HG03159 (cell line): ENCODE measurements around the gene ACTL8.

ENCODE experiments used
- ATAC-seq: cut with Tn5 transposase; IDR thresholded peaks from one replicate; pipeline ENCODE4 v1.9.1; 2021; ENCODE audit warnings: mild to moderate bottlenecking, moderate library complexity; ENCODE audit not compliant: unreplicated experiment

The ACTL8 gene

GRCh38 chr1:17755120-17755519 is at the start of gene ACTL8:
Gene ACTL8 (plus strand): TSS chr1:17755333. CDS start chr1:17823009, 67,676 bp downstream.
- ATAC-seq, result no peak

GRCh38 chr1:17706445-17706844 is 48.7 kb upstream of the ACTL8 start:
- no peak for ATAC-seq

- no peak for ATAC-seq
Measured at GRCh38 chr1:17709981-17710380, 45.2 kb upstream of the ACTL8 start.

GRCh38 chr1:17710889-17711576 is 44.1 kb upstream of the ACTL8 start:
- ATAC-seq, result no peak

- no peak for ATAC-seq
Measured at GRCh38 chr1:17711577-17711910, 43.6 kb upstream of the ACTL8 start.

DNA sequence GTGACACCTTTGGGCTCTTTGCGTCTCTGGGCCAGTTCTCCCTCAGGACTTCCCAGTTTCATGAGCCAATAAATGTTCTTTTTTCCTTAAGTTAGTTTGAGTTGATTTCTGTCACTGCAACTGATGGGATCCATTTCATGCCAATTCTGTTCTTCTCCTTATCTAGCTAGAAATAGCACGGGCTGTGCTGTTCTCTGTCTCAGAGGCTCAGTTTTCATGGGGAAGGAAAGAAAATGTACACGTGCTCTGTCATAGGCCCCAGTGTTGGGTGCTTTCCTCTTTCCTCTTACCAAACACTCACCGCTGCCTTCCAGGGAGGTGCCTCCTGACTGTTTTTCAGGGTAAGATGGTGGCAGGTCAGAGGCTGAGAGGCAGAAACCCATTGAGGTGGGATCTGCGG is 43.2 kb upstream of the ACTL8 start:
- no peak for ATAC-seq

DNA sequence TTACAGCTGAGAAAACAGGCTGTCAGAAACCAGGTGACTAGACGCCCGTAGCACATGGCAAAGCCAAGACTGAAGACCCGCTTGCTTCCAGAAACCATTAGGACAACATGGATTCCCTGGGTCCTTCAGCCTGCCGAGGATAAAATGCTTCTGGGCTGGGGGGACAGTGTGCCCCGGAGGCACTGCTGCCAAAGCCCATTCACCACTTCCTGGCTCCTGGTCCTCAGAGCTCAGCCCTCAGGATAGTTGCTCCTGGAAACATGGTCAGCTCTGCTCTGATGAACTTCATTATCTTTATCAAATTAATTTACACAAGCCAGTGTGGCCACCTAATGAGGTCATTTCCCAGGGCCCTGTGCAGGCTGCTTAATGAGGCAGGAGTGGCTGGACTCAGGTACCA is 41.1 kb upstream of the ACTL8 start:
- no peak for ATAC-seq

- no peak for ATAC-seq
Measured at GRCh38 chr1:17717594-17718535, 37.3 kb upstream of the ACTL8 start.

GRCh38 chr1:17719874-17720273 is 35.3 kb upstream of the ACTL8 start:
- no peak for ATAC-seq

GRCh38 chr1:17721444-17721843 is 33.7 kb upstream of the ACTL8 start:
- ATAC-seq, result no peak

DNA sequence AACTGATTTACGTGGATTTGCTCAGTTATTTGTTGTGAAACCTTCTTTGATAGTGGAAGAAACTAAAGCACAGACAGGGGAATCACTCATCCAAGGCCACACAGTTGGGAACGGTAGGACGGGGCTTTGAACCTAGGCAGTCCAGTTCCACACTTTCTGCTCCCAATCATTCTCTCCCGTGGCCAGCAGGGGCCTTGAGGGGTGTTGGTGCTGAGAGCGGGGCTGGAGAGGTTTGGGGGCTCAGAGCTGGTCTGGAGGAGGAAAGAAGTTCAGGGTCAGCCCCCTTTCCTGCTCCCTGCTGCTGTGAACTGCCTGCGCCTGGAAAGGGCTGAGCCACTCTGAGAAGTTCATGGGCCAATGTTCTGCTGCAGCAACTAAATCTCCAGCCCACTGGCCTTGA is 31.4 kb upstream of the ACTL8 start:
- no peak for ATAC-seq

DNA sequence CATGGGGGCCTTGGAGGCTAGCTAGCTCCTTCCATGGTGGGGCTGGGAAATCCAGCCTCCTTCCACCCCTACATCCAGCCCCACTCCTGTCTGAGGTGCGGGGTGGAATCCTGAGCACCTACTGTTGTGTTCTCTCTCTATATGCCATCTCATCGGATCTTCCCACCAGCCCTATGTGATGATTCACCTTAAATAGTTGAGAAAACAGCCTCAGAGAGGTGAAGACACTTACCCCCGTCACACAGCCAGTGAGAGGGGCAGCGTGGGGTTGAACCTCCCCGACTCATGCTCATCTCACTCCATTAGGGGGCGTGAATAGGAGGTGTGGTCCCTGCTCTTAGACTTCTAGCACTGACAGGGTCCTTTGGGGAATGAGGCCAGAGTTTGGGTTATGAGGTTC is 31.0 kb upstream of the ACTL8 start:
- ATAC-seq, result no peak

- ATAC-seq, result no peak
Measured at GRCh38 chr1:17725084-17725719, 29.9 kb upstream of the ACTL8 start.

DNA sequence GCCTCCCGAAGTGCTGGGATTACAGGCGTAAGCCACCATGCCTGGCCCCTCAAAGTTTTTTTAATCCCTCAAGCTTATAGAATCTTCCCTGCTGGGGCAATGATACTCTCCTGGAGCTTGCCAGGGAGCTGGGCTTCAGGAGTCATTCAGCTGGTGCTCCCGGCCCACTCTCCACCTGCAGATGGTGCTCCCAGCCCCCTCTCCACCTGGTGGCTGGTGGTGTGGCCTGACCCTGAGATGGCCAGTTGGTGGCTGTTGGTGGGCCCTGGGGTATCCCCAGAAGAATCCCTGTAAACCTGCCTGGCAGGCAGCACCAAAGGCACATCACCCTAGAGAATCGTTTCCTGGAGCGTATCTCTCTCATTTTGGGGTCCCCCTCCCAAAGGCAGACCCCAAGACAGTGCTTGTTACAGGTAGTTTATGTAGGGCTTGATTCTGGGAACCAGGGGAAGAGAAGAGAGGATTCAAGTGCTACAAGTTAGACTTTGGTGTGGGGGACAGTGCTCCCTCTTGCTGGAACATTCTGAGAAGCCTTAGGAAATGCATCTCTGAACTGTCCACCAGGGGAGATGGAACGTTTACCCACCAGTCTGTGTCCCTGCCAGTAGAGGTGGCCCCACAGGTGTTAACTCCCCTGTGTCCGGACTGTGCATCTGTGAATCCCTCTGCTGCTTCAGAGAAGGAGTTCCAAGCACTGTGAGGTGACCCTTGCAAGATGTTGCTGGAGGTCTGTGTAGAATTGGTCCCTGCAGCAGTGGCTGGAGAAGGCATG is 29.1 kb upstream of the ACTL8 start:
- ATAC-seq, result no peak

DNA sequence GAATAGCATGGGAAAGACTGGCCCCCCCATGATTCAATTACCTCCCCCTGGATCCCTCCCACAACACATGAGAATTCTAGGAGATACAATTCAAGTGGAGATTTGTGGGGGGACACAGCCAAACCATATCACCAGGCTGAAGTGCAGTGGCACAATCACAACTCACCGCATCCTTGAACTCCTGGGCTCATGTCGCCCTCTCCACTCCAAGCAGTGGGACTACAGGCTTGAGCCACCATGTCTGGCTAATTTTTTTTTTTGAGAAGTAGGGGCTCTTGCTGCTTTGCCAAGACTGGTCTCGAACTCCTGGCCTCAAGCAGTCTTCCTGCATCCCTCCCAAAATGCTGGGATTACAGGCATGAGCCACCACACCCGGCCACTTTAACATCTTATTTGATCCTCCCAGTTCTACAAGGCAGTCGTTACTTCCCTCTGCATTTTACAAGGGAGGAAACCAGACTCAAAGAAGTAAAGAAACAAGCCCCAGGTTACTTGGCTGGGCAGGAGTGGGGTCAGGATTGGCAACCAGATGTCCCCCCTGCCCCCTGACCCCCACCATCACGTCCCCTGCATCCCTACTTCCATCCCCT is 26.9 kb upstream of the ACTL8 start:
- ATAC-seq, result no peak

GRCh38 chr1:17729248-17729647 is 25.9 kb upstream of the ACTL8 start:
- no peak for ATAC-seq

GRCh38 chr1:17729909-17730308 is 25.2 kb upstream of the ACTL8 start:
- no peak for ATAC-seq

- no peak for ATAC-seq
Measured at GRCh38 chr1:17731460-17731859, 23.7 kb upstream of the ACTL8 start.

GRCh38 chr1:17732475-17732874 is 22.7 kb upstream of the ACTL8 start:
- ATAC-seq, result no peak

DNA sequence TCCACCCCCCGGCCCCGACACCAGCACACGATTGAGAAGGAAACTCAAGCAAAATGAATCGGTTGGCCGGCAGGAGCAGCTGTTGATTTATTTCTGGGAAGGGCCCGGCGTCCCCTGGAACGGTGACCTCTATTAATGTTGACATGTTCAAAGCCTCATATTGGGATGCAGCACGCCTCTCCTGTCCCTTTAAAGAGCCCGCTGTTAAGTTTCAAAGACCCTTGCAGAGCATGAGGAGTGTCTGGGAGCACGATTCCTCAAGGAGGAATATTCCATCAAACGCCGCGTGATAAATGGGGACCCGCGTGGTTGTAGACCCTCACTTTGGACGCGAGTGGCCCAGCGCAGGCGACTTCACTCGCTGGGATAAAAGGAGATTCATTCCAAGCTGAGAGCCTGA is 21.5 kb upstream of the ACTL8 start:
- no peak for ATAC-seq

- ATAC-seq, result no peak
Measured at GRCh38 chr1:17734609-17735008, 20.5 kb upstream of the ACTL8 start.
